ENCODE measurements around the gene SLC7A9. TPM values are rescaled to one million over a fixed set of nuclear protein-coding genes. Genes with fewer than 3 reads are reported as not detected.

The SLC7A9 gene
- total and polyA plus RNA-seq, 7 donors: 0.20 to 0.49 (median 0.36) TPM; not detected in 4

DNA sequence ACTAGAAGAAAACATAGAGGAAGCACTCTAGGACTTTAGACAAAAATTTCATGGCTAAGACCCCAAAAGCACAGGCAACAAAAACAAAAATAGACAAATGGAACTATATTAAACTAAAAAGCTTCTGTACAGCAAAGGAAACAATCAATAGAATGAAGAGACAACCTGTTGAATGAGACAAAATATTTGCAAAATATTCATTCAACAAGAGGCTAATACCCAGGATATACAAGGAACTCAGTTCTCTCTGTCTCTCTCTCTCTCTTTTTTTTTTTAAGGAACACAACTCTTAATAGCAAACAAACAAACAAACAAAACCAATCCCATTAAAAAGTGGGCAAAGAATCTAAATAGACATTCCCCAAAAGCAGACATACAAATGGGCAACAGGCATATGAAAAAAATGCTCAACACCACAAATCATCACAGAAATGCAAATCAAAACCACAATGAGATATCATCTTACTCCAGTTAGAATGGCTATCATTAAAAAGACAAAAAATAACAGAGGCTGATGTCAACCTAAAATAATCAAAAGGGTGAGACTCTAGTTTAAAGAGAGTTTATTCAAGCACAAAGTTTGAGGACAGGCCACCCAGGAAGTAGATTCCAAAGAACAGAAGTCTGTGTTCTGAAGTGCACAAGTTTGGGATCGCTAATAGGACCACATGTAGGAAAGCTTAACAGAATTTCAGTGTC lies 27.1 kb upstream of the SLC7A9 start:
- no peak overlapping the region for H3K27ac ChIP-seq
- H3K27me3 ChIP-seq: no peaks in the 10 kb centered on the region
- peaks cover 0 to 12% (median 3%) of the 10 kb centered on the region in 4 donors for H3K9me3 ChIP-seq
- intact Hi-C loops (cut with DNase I): no loop called here
- no peaks in the 10 kb centered on the region for H3K4me1 ChIP-seq
- no peak for TF ChIP-seq EP300 (IDR thresholded peaks at IDR 0.05)
- TF ChIP-seq, protein P1, sequence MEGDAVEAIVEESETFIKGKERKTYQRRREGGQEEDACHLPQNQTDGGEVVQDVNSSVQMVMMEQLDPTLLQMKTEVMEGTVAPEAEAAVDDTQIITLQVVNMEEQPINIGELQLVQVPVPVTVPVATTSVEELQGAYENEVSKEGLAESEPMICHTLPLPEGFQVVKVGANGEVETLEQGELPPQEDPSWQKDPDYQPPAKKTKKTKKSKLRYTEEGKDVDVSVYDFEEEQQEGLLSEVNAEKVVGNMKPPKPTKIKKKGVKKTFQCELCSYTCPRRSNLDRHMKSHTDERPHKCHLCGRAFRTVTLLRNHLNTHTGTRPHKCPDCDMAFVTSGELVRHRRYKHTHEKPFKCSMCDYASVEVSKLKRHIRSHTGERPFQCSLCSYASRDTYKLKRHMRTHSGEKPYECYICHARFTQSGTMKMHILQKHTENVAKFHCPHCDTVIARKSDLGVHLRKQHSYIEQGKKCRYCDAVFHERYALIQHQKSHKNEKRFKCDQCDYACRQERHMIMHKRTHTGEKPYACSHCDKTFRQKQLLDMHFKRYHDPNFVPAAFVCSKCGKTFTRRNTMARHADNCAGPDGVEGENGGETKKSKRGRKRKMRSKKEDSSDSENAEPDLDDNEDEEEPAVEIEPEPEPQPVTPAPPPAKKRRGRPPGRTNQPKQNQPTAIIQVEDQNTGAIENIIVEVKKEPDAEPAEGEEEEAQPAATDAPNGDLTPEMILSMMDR (IDR thresholded peaks at IDR 0.05): no peak
- no peak overlapping the region for H3K4me3 ChIP-seq
- 95 to 99% methylated on average over 1 of the region's 1 CpG for WGBS, 2 donors
- no peak for DNase-seq
- H3K36me3 ChIP-seq: peaks cover 8 to 65% (median 19%) of the 10 kb centered on the region in 4 donors

DNA sequence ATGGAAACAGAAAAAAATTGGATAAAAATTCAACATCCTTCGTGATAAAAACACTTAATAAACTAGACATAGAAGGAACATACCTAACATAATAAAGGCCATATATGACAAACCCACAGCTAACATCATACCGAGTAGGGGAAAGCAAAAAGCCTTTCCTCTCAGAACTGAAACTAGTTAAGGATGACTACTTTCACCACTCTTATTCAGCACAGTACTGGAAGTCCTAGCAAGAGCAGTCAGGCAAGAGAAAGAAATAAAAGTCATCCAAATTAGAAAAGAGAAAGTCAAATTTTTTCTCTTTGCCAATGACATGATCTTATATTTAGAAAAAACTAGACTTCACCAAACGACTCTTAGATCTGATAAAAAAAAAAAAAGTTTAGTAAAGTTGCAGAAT lies 25.8 kb upstream of the SLC7A9 start:
- no peak for DNase-seq
- TF ChIP-seq POLR2A (IDR thresholded peaks at IDR 0.05) (no peak), EP300 (IDR thresholded peaks at IDR 0.05) (no peak), POLR2AphosphoS5 (IDR thresholded peaks at IDR 0.05) (no peak)
- TF ChIP-seq, protein P1 (IDR thresholded peaks at IDR 0.05): no peak
- 82 to 88% methylated on average over 3 of the region's 3 CpGs for WGBS, 2 donors
- H3K4me3 ChIP-seq: no peak overlapping the region
- no peaks in the 10 kb centered on the region for H3K27me3 ChIP-seq
- H3K9me3 ChIP-seq: peaks cover 0 to 12% (median 3%) of the 10 kb centered on the region in 4 donors
- intact Hi-C loops (cut with DNase I): no loop called here
- no peaks in the 10 kb centered on the region for H3K4me1 ChIP-seq
- peaks cover 8 to 63% (median 21%) of the 10 kb centered on the region in 4 donors for H3K36me3 ChIP-seq
- no peak overlapping the region for H3K27ac ChIP-seq

DNA sequence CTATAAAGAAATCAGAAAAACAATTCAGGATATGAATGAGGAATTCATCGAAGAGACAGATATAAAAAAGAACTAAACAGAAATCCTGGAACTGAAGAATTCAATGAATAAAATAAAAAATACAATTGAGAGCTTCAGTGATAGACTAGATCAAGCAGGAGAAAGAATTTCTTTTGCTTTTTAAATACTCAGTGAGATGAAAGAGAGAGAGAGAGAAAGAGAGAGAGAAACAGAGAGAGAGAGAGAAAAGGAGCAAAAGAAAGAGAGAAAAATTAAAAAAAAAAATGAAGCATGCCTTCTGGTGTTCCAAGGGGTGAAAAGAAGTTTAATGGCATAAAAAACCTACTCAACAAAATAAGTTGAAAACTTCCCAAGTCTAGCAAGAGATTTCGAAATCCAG lies 22.0 kb upstream of the SLC7A9 start:
- H3K4me1 ChIP-seq: no peaks in the 10 kb centered on the region
- H3K27me3 ChIP-seq: no peaks in the 10 kb centered on the region
- no peak for DNase-seq
- WGBS, 2 donors: 94 to 96% methylated on average over 2 of the region's 2 CpGs
- TF ChIP-seq, protein P1 (IDR thresholded peaks at IDR 0.05): no peak
- no peak for TF ChIP-seq EP300 (IDR thresholded peaks at IDR 0.05)
- TF ChIP-seq POLR2AphosphoS5 (IDR thresholded peaks at IDR 0.05): no peak
- TF ChIP-seq POLR2A (IDR thresholded peaks at IDR 0.05): no peak
- H3K4me3 ChIP-seq: no peak overlapping the region
- no peak overlapping the region for H3K27ac ChIP-seq
- H3K36me3 ChIP-seq: peaks cover 0 to 57% (median 15%) of the 10 kb centered on the region in 4 donors
- H3K9me3 ChIP-seq: peaks cover 0 to 12% (median 3%) of the 10 kb centered on the region in 4 donors
- intact Hi-C loops (cut with DNase I): no loop called here

DNA sequence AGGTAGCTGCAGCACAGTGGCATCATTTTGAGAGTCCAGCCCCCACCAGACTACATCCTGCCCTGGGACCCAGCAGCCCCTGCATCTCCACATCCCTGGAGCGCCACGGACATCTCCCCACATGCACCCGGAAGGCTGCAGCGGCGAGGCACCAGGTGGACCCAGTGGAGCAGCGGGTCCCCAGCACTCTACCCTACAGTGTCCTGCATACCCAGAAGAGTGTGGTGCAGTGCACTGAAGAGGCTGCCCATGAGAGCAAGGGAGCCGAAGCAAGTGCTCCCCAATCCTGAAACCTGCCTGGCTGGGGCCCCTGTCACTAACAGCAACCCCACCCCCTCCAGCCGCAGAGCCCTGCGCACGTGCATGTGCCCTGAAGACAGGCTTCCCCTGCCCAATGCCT lies 21.3 kb upstream of the SLC7A9 start:
- peaks cover 0 to 12% (median 3%) of the 10 kb centered on the region in 4 donors for H3K9me3 ChIP-seq

More for the DNA sequence above, 21.3 kb upstream of the SLC7A9 start:
- TF ChIP-seq POLR2A (IDR thresholded peaks at IDR 0.05): no peak
- TF ChIP-seq EP300 (IDR thresholded peaks at IDR 0.05): no peak
- TF ChIP-seq POLR2AphosphoS5 (IDR thresholded peaks at IDR 0.05): no peak
- TF ChIP-seq, protein P1 (IDR thresholded peaks at IDR 0.05): no peak
- Histone ChIP-seq H3K36me3 (peaks cover 0 to 58% (median 15%) of the 10 kb centered on the region in 4 donors), H3K27ac (no peak overlapping the region), H3K4me3 (no peak overlapping the region), H3K27me3 (no peaks in the 10 kb centered on the region), H3K4me1 (no peaks in the 10 kb centered on the region)
- WGBS, 2 donors: 98 to 99% methylated on average over 10 of the region's 10 CpGs
- intact Hi-C loops (cut with DNase I): no loop called here
- no peak for DNase-seq

Data from sigmoid colon (tissue), 7 donors.